Endodermal cell (in vitro differentiated cells): ENCODE results near the gene MYCN. TPM values are rescaled to one million over a fixed set of nuclear protein-coding genes. Genes with fewer than 3 reads are reported as not detected.

ENCODE experiments used
- DNase-seq: peaks from one replicate; pipeline ENCODE4 v3.0.0-alpha.2; 2017
- H3K27ac ChIP-seq: 2 replicates; pipeline ENCODE4 v1.5.1; 2013; ENCODE audit warnings: mild to moderate bottlenecking, low read depth, low read length, moderate library complexity
- H3K27me3 ChIP-seq: 2 replicates; pipeline ENCODE4 v1.6.1; 2013; ENCODE audit warnings: mild to moderate bottlenecking, low read length, moderate library complexity; ENCODE audit not compliant: insufficient read depth, control insufficient read depth, poor library complexity, severe bottlenecking
- H3K36me3 ChIP-seq: 2 replicates; pipeline ENCODE4 v1.7.0; 2013; ENCODE audit warnings: mild to moderate bottlenecking, low read length, moderate library complexity; ENCODE audit not compliant: control insufficient read depth, insufficient read depth
- H3K4me1 ChIP-seq: one replicate; pipeline ENCODE4 v1.7.0; 2013; ENCODE audit warnings: low read length; ENCODE audit not compliant: control insufficient read depth, insufficient read depth
- H3K4me3 ChIP-seq: 2 replicates; pipeline ENCODE4 v1.5.1; 2013; ENCODE audit warnings: mild to moderate bottlenecking, low read length, moderate library complexity
- H3K9ac ChIP-seq: 2 replicates; pipeline ENCODE4 v1.6.1; 2013; ENCODE audit warnings: mild to moderate bottlenecking, low read length, moderate library complexity; ENCODE audit not compliant: poor library complexity, severe bottlenecking; ENCODE audit errors: extremely low read depth
- H3K9me3 ChIP-seq: 2 replicates; pipeline ENCODE4 v1.6.1; 2013; ENCODE audit warnings: mild to moderate bottlenecking, low read length, moderate library complexity; ENCODE audit not compliant: control insufficient read depth
- H3K27ac Mint-ChIP-seq: 2 replicates; pipeline ENCODE4 v1.8.0; 2020; ENCODE audit warnings: mixed read lengths
- H3K27me3 Mint-ChIP-seq: 2 replicates; pipeline ENCODE4 v1.8.0; 2021; ENCODE audit warnings: mild to moderate bottlenecking, mixed read lengths; ENCODE audit not compliant: insufficient read depth
- H3K36me3 Mint-ChIP-seq: 2 replicates; pipeline ENCODE4 v1.8.0; 2020; ENCODE audit warnings: low read depth, mixed read lengths
- H3K4me1 Mint-ChIP-seq: 2 replicates; pipeline ENCODE4 v1.8.0; 2020; ENCODE audit warnings: mixed read lengths
- H3K4me3 Mint-ChIP-seq: 2 replicates; pipeline ENCODE4 v1.8.0; 2020; ENCODE audit warnings: mild to moderate bottlenecking, moderate library complexity, mixed read lengths
- H3K9me3 Mint-ChIP-seq: 2 replicates; pipeline ENCODE4 v1.8.0; 2020; ENCODE audit warnings: mild to moderate bottlenecking, mixed read lengths
- CTCF ChIP-seq: fragments of 200-600 bp; sonication (generic); conservative IDR thresholded peaks from 2 replicates; pipeline ENCODE4 v1.5.0; 2021; ENCODE audit warnings: antibody characterized with exemption, mild to moderate bottlenecking
- WGBS, 2 experiments: methylation state at CpG; one replicate each; pipeline versions ENCODE4 v1.1.5 to v1.1.7; 2013; ENCODE audit warnings: missing lambda C conversion rate in 2 of 2, mixed read lengths in 1 of 2; ENCODE audit not compliant: insufficient coverage in 1 of 2, insufficient read length in 1 of 2; 5-methylcytosine and 5-hydroxymethylcytosine counted together
- total RNA-seq, 2 donors: library from RNA; stranded (reverse); fragmentation: NEBNext Ultra II Directional in 1 of 2; extraction: Animal tissue kit (Norgen Biotek cat#: 25700) in 1 of 2; gene quantifications; 2 replicates in 1 of 2; 3 replicates in 1 of 2; pipeline ENCODE4 v1.2.1, GENCODE V29; 2021

MYCN gene
- total RNA-seq, 2 donors from 2014 or later = 36.8 to 52.3 TPM

GRCh38 chr2:15990151-15991101 is 50.1 kb downstream of the MYCN start:
- Histone ChIP-seq H3K27ac (no peak overlapping the region), H3K4me3 (no peak overlapping the region), H3K4me1 (no peaks in the 10 kb centered on the region), H3K27me3 (no peaks in the 10 kb centered on the region), H3K9ac (no peak overlapping the region), H3K9me3 (no peaks in the 10 kb centered on the region), H3K36me3 (no peaks in the 10 kb centered on the region)
- Mint-ChIP-seq H3K4me3 (no peak overlapping the region), H3K27ac (no peak overlapping the region), H3K27me3 (no peaks in the 10 kb centered on the region), H3K9me3 (no peaks in the 10 kb centered on the region), H3K36me3 (no peaks in the 10 kb centered on the region), H3K4me1 (peaks cover 23% of the 10 kb centered on the region)
- TF ChIP-seq CTCF = no peak
- no peak for DNase-seq
- 94 to 100% methylated on average over 4 to 11 of the region's 11 CpGs for WGBS, 2 experiments

- DNase-seq = no peak
- H3K9me3 ChIP-seq = no peaks in the 10 kb centered on the region
- WGBS, 2 experiments = 82 to 83% methylated on average over 3 of the region's 3 CpGs
Measured at GRCh38 chr2:15991231-15991630, 50.9 kb downstream of the MYCN start.

More at GRCh38 chr2:15991231-15991630, 50.9 kb downstream of the MYCN start:
- Histone ChIP-seq H3K36me3 (no peaks in the 10 kb centered on the region), H3K4me1 (no peaks in the 10 kb centered on the region), H3K27me3 (no peaks in the 10 kb centered on the region), H3K4me3 (no peak overlapping the region), H3K9ac (no peak overlapping the region), H3K27ac (no peak overlapping the region)
- Mint-ChIP-seq H3K27me3 (no peaks in the 10 kb centered on the region), H3K4me1 (peaks cover 23% of the 10 kb centered on the region), H3K36me3 (no peaks in the 10 kb centered on the region), H3K4me3 (no peak overlapping the region), H3K9me3 (no peaks in the 10 kb centered on the region), H3K27ac (no peak overlapping the region)
- no peak for TF ChIP-seq CTCF
